GM12873 (cell line): Measurements from ENCODE around the gene MATR3.

Experiments used
- TF ChIP-seq, protein P1 (sequence below): IDR thresholded peaks from 2 replicates; pipeline ENCODE4 v1.5.1; 2012; ENCODE audit warnings: low read depth, mild to moderate bottlenecking, moderate library complexity, low read length, control low read depth; ENCODE audit not compliant: insufficient read depth; ENCODE audit errors: missing control alignments

The MATR3 gene

GRCh38 chr5:139301808-139302499, 8.4 kb downstream of the MATR3 start:
- TF ChIP-seq, protein P1, sequence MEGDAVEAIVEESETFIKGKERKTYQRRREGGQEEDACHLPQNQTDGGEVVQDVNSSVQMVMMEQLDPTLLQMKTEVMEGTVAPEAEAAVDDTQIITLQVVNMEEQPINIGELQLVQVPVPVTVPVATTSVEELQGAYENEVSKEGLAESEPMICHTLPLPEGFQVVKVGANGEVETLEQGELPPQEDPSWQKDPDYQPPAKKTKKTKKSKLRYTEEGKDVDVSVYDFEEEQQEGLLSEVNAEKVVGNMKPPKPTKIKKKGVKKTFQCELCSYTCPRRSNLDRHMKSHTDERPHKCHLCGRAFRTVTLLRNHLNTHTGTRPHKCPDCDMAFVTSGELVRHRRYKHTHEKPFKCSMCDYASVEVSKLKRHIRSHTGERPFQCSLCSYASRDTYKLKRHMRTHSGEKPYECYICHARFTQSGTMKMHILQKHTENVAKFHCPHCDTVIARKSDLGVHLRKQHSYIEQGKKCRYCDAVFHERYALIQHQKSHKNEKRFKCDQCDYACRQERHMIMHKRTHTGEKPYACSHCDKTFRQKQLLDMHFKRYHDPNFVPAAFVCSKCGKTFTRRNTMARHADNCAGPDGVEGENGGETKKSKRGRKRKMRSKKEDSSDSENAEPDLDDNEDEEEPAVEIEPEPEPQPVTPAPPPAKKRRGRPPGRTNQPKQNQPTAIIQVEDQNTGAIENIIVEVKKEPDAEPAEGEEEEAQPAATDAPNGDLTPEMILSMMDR, result no peak

GRCh38 chr5:139304391-139305324, 11.1 kb downstream of the MATR3 start:
- TF ChIP-seq, protein P1, result no peak

GRCh38 chr5:139306197-139306596, 12.7 kb downstream of the MATR3 start:
- TF ChIP-seq, protein P1, result no peak

DNA sequence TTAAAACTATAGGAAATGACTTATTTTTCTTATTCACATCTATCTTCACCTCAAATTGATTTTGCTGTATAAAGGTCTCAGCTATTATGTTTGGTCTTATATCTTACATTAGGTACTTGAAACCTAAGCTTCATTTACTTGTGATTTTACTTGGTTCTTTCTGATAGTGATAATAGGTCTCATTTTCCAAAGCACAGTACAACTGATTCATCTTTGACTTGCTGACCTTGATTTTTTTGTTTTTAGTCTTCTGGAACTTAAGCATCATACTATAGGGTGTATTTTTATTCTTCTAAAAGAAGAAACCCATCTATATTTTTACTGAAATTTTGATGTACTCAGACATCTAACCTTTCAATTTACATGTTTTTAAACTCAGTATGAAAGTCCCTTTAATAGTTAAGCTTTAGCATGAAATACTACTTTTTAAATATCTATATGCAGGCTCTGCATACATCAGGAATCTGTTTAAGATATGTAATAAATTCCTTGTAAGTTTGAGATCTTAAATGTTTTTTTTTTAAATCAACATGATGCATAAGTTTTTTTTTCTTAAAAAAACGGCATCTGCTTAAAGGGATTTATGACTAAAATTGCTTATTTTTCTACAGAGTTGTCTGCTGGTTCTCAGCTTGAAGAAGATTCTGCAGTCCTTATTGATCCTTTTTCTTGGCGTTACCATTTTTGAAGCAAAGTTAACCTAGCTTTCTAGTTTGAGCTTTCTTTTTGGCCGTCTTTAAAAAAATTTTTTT, 13.3 kb downstream of the MATR3 start:
- TF ChIP-seq, protein P1, result no peak

GRCh38 chr5:139308797-139309196, 15.3 kb downstream of the MATR3 start:
- TF ChIP-seq, protein P1, result no peak

GRCh38 chr5:139312075-139312474, 18.5 kb downstream of the MATR3 start:
- TF ChIP-seq, protein P1, result no peak
